Measurements from ENCODE around the gene SKIC8.

The SKIC8 gene

DNA sequence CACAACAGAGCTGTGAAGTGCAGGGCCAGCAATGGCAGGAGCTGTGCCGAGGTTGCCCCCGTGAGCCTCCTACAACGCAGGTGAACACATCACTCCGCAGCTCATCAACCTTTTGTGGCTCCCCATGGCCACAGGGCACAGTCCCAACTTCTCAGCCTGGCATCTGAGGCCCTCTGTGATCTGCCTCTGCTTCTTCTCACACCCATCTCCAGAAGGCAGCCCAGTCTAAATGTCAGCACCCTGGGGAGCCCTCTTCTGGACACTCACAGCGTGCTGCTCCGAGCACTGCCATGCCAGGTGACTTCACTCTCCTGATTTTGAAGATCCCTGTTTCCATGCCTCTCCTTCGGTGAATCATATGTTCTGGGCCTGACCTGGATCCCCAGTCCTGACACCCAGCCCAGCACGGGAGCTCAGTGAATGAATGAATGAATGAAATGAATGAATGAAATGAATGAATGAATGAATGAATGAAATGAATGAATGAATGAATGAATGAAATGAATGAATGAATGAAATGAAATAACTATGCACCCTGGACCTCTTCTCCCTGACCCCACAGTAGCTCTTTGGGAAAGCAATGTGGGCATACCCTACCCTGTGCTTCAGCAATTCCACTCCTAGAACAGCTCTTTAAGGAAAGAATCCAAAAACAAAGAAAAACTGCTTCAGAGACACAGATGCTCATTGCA lies 17.9 kb upstream of the SKIC8 start:
- Histone ChIP-seq H2BK120ac (ENCODE audit: low read depth, low read length) (no peak overlapping the region), H2BK15ac (ENCODE audit: low read length) (peak overlapping the region; percentile 31), H3K4me2 (ENCODE audit: insufficient read depth, low read length, poor library complexity, severe bottlenecking) (no peak overlapping the region), H2BK12ac (ENCODE audit: low read length) (peak overlapping the region; percentile 70), H3K36me3 (replicated peaks in 1 of 2; ENCODE audit: control insufficient read depth in 2 of 2, insufficient read depth in 2 of 2, low read length in 2 of 2) (no peaks in the 10 kb centered on the region), H3K27me3 (ENCODE audit: control insufficient read depth in 3 of 3, insufficient read depth in 3 of 3, low read depth in 1 of 3, low read length in 3 of 3) (no peaks in the 10 kb centered on the region), H3K4me3 (ENCODE audit: low read length in 2 of 2) (no peak overlapping the region), H4K91ac (ENCODE audit: low read depth, low read length, poor library complexity) (no peak overlapping the region), H3K4me1 (ENCODE audit: control insufficient read depth in 2 of 2, insufficient read depth in 1 of 2, low read depth in 1 of 2, low read length in 2 of 2) (peaks cover 31 to 43% of the 10 kb centered on the region in 2 donors), H2AK5ac (ENCODE audit: low read depth, low read length) (no peak overlapping the region), H2BK5ac (ENCODE audit: low read length) (peak overlapping the region; percentile 17), H3K4ac (ENCODE audit: low read length) (peak overlapping the region; percentile 53), H2AFZ (ENCODE audit: low read length) (peak overlapping the region; percentile 91), H3K14ac (ENCODE audit: low read length) (no peak overlapping the region), H3K79me1 (ENCODE audit: low read depth, low read length) (no peaks in the 10 kb centered on the region), H3K18ac (ENCODE audit: low read length) (peak overlapping the region; percentile 73), H4K8ac (ENCODE audit: low read depth, low read length) (no peak overlapping the region), H3K27ac (replicated peaks; ENCODE audit: low read length) (no peak overlapping the region), H3K9ac (ENCODE audit: low read depth, low read length, poor library complexity) (no peak overlapping the region), H3K9me3 (replicated peaks in 1 of 2; ENCODE audit: control insufficient read depth in 2 of 2, insufficient read depth in 1 of 2, low read depth in 1 of 2, low read length in 2 of 2) (no peaks in the 10 kb centered on the region), H3K23ac (ENCODE audit: low read depth, low read length, poor library complexity) (no peak overlapping the region)
- WGBS, 2 donors (ENCODE audit: extremely low coverage in 2 of 2, insufficient read length in 2 of 2, insufficient replicate concordance in 1 of 2): no CpG with 5 or more reads among the region's 8 CpGs
- no peak for DNase-seq (ENCODE audit: low spot score)

DNA sequence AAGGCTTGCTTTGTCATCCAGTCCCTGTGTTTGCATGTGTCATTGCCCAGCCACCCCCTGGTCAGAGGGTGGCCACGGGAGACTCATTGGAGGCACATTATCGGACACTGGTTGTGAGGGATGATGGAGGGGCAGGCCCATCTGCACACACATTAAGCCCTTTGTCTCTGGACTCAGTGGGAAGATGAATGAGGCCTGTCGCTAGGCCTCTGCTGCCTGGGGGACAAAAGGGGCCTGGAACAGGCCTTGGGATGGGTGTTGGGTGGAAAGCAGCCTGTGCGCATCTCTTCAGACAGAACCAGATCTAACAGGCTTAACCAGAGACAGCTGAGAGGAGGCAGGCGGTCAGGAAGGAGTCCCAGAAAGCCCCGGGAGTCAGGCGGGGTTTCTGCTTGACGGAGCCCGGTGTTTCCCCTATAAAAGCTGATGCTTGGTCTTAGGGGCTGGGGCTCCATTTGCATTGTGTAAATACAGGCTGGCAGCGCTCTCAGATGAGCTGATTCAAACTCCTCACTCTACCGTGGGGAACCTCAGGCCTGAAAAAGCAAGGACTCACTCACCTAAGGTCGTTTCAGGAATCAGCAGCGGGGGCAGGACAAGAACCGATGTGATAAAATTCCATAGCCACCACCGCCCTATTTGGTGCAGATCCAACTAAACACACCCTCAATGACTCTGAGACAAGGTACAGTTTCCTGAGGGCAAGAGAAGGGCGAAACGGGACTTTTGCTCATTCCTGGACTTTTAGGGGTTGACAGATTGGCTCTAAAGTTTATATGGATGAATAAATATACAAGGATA lies 17.1 kb upstream of the SKIC8 start:
- no CpG with 5 or more reads among the region's 17 CpGs for WGBS, 2 donors (ENCODE audit: extremely low coverage in 2 of 2, insufficient read length in 2 of 2, insufficient replicate concordance in 1 of 2)

DNA sequence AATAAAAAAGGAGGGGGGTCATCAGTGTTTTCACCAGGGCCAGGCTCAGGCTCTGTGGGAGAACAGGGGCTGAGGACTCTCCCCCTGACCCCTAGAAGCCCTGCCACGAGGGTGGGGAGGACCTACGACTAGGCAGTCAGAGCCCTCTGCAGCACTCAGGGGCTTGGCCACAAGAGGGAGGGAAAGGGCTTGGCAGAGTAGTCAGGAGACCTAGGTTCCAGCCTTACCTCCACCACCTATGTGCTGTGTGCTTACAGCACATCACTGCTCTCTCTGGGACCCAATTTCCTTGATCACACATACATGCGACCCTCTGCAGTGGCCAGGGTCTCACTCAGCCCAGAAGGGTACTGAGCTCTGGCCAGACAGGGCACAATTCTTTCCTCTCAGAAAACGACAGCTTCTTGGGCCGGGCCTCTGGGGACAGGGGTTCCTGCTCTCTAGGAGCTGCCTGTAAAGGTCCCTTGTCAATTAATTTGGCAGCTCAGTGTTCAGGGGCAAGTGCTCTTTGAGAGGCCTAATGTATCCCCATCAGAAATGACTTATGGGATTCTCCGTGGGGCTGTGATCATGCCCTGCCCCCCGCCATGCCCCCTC lies 16.4 kb upstream of the SKIC8 start:
- H4K8ac ChIP-seq (ENCODE audit: low read depth, low read length): no peak overlapping the region
- no peaks in the 10 kb centered on the region for H3K79me1 ChIP-seq (ENCODE audit: low read depth, low read length)
- H3K9ac ChIP-seq (ENCODE audit: low read depth, low read length, poor library complexity): no peak overlapping the region
- WGBS, 2 donors (ENCODE audit: extremely low coverage in 2 of 2, insufficient read length in 2 of 2, insufficient replicate concordance in 1 of 2): no CpG with 5 or more reads among the region's 7 CpGs
- no peak overlapping the region for H2BK120ac ChIP-seq (ENCODE audit: low read depth, low read length)
- H3K14ac ChIP-seq (ENCODE audit: low read length): no peak overlapping the region
- no peaks in the 10 kb centered on the region for H3K27me3 ChIP-seq (ENCODE audit: control insufficient read depth in 3 of 3, insufficient read depth in 3 of 3, low read depth in 1 of 3, low read length in 3 of 3)
- no peak overlapping the region for H3K23ac ChIP-seq (ENCODE audit: low read depth, low read length, poor library complexity)
- H2BK5ac ChIP-seq (ENCODE audit: low read length): peak overlapping the region; percentile 17
- no peak overlapping the region for H3K4me3 ChIP-seq (ENCODE audit: low read length in 2 of 2)
- H3K36me3 ChIP-seq (replicated peaks in 1 of 2; ENCODE audit: control insufficient read depth in 2 of 2, insufficient read depth in 2 of 2, low read length in 2 of 2): no peaks in the 10 kb centered on the region
- H3K4ac ChIP-seq (ENCODE audit: low read length): no peak overlapping the region
- no peak overlapping the region for H3K4me2 ChIP-seq (ENCODE audit: insufficient read depth, low read length, poor library complexity, severe bottlenecking)
- no peak overlapping the region for H2AK5ac ChIP-seq (ENCODE audit: low read depth, low read length)
- peak overlapping the region; percentile 31 for H2BK15ac ChIP-seq (ENCODE audit: low read length)
- H3K18ac ChIP-seq (ENCODE audit: low read length): peak overlapping the region; percentile 94
- H4K91ac ChIP-seq (ENCODE audit: low read depth, low read length, poor library complexity): peak overlapping the region; percentile 77
- H3K4me1 ChIP-seq (ENCODE audit: control insufficient read depth in 2 of 2, insufficient read depth in 1 of 2, low read depth in 1 of 2, low read length in 2 of 2): peaks cover 26 to 32% of the 10 kb centered on the region in 2 donors
- H3K9me3 ChIP-seq (replicated peaks in 1 of 2; ENCODE audit: control insufficient read depth in 2 of 2, insufficient read depth in 1 of 2, low read depth in 1 of 2, low read length in 2 of 2): no peaks in the 10 kb centered on the region
- DNase-seq (ENCODE audit: low spot score): no peak
- peak overlapping the region; percentile 91 for H2AFZ ChIP-seq (ENCODE audit: low read length)
- no peak overlapping the region for H2BK12ac ChIP-seq (ENCODE audit: low read length)
- H3K27ac ChIP-seq (replicated peaks; ENCODE audit: low read length): peak overlapping the region; percentile 57

More for the DNA sequence above, 17.1 kb upstream of the SKIC8 start:
- H3K4me2 ChIP-seq (ENCODE audit: insufficient read depth, low read length, poor library complexity, severe bottlenecking): no peak overlapping the region
- H3K4me1 ChIP-seq (ENCODE audit: control insufficient read depth in 2 of 2, insufficient read depth in 1 of 2, low read depth in 1 of 2, low read length in 2 of 2): peaks cover 26 to 37% of the 10 kb centered on the region in 2 donors
- no peaks in the 10 kb centered on the region for H3K36me3 ChIP-seq (replicated peaks in 1 of 2; ENCODE audit: control insufficient read depth in 2 of 2, insufficient read depth in 2 of 2, low read length in 2 of 2)
- H3K27me3 ChIP-seq (ENCODE audit: control insufficient read depth in 3 of 3, insufficient read depth in 3 of 3, low read depth in 1 of 3, low read length in 3 of 3): no peaks in the 10 kb centered on the region
- peak overlapping the region; percentile 91 for H2AFZ ChIP-seq (ENCODE audit: low read length)
- no peak overlapping the region for H3K23ac ChIP-seq (ENCODE audit: low read depth, low read length, poor library complexity)
- no peak for DNase-seq (ENCODE audit: low spot score)
- H3K9me3 ChIP-seq (replicated peaks in 1 of 2; ENCODE audit: control insufficient read depth in 2 of 2, insufficient read depth in 1 of 2, low read depth in 1 of 2, low read length in 2 of 2): no peaks in the 10 kb centered on the region
- H3K4me3 ChIP-seq (ENCODE audit: low read length in 2 of 2): no peak overlapping the region
- peak overlapping the region; percentile 94 for H3K18ac ChIP-seq (ENCODE audit: low read length)
- H2AK5ac ChIP-seq (ENCODE audit: low read depth, low read length): no peak overlapping the region
- H4K8ac ChIP-seq (ENCODE audit: low read depth, low read length): peak overlapping the region; percentile 68
- no peak overlapping the region for H3K4ac ChIP-seq (ENCODE audit: low read length)
- peak overlapping the region; percentile 31 for H2BK15ac ChIP-seq (ENCODE audit: low read length)
- H3K9ac ChIP-seq (ENCODE audit: low read depth, low read length, poor library complexity): peak overlapping the region; percentile 56
- peak overlapping the region; percentile 77 for H4K91ac ChIP-seq (ENCODE audit: low read depth, low read length, poor library complexity)
- peak overlapping the region; percentile 17 for H2BK5ac ChIP-seq (ENCODE audit: low read length)
- no peaks in the 10 kb centered on the region for H3K79me1 ChIP-seq (ENCODE audit: low read depth, low read length)
- peak overlapping the region; percentile 57 for H3K27ac ChIP-seq (replicated peaks; ENCODE audit: low read length)
- no peak overlapping the region for H3K14ac ChIP-seq (ENCODE audit: low read length)
- H2BK120ac ChIP-seq (ENCODE audit: low read depth, low read length): no peak overlapping the region
- H2BK12ac ChIP-seq (ENCODE audit: low read length): no peak overlapping the region

DNA sequence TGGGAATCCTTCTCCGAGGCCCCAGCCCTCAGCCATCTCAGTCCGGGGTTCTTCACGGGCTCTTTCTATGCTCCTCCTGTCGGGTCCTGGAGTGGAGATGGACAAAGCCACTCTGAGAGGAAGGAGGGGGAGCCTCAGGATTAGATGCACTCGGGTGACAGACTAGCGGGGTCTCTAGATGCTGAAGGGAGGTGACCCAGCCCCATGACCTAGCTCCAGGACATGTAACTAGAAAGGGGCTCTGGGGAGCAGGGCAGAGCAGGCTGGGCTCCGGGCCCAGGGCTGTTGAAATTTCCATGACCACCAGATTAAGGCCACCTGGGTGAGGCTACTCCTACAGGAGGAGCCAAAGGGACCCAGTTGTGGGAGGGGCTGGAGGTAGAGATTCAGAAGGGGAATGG lies 14.8 kb upstream of the SKIC8 start:
- H3K4me2 ChIP-seq (ENCODE audit: insufficient read depth, low read length, poor library complexity, severe bottlenecking): no peak overlapping the region
- H4K8ac ChIP-seq (ENCODE audit: low read depth, low read length): no peak overlapping the region
- peak overlapping the region; percentile 86 for H2AFZ ChIP-seq (ENCODE audit: low read length)
- DNase-seq (ENCODE audit: low spot score): no peak
- WGBS, 2 donors (ENCODE audit: extremely low coverage in 2 of 2, insufficient read length in 2 of 2, insufficient replicate concordance in 1 of 2): no CpG with 5 or more reads among the region's 7 CpGs
- no peak overlapping the region for H3K14ac ChIP-seq (ENCODE audit: low read length)
- no peak overlapping the region for H2BK5ac ChIP-seq (ENCODE audit: low read length)
- no peak overlapping the region for H4K91ac ChIP-seq (ENCODE audit: low read depth, low read length, poor library complexity)
- H3K79me1 ChIP-seq (ENCODE audit: low read depth, low read length): no peaks in the 10 kb centered on the region
- no peak overlapping the region for H2BK120ac ChIP-seq (ENCODE audit: low read depth, low read length)
- H3K4ac ChIP-seq (ENCODE audit: low read length): no peak overlapping the region
- H3K9ac ChIP-seq (ENCODE audit: low read depth, low read length, poor library complexity): no peak overlapping the region
- no peak overlapping the region for H3K27ac ChIP-seq (replicated peaks; ENCODE audit: low read length)
- peak overlapping the region; percentile 50 for H2BK15ac ChIP-seq (ENCODE audit: low read length)
- no peak overlapping the region for H3K23ac ChIP-seq (ENCODE audit: low read depth, low read length, poor library complexity)
- H2AK5ac ChIP-seq (ENCODE audit: low read depth, low read length): peak overlapping the region; percentile 67
- peak overlapping the region; percentile 11 for H2BK12ac ChIP-seq (ENCODE audit: low read length)
- H3K36me3 ChIP-seq (replicated peaks in 1 of 2; ENCODE audit: control insufficient read depth in 2 of 2, insufficient read depth in 2 of 2, low read length in 2 of 2): no peaks in the 10 kb centered on the region
- H3K4me3 ChIP-seq (ENCODE audit: low read length in 2 of 2): no peak overlapping the region
- no peak overlapping the region for H3K18ac ChIP-seq (ENCODE audit: low read length)
- H3K4me1 ChIP-seq (ENCODE audit: control insufficient read depth in 2 of 2, insufficient read depth in 1 of 2, low read depth in 1 of 2, low read length in 2 of 2): peaks cover 25 to 32% of the 10 kb centered on the region in 2 donors
- no peaks in the 10 kb centered on the region for H3K9me3 ChIP-seq (replicated peaks in 1 of 2; ENCODE audit: control insufficient read depth in 2 of 2, insufficient read depth in 1 of 2, low read depth in 1 of 2, low read length in 2 of 2)
- no peaks in the 10 kb centered on the region for H3K27me3 ChIP-seq (ENCODE audit: control insufficient read depth in 3 of 3, insufficient read depth in 3 of 3, low read depth in 1 of 3, low read length in 3 of 3)

Data from neuronal stem cell (in vitro differentiated cells).